ENCODE data around the gene ARF3.

DNA sequence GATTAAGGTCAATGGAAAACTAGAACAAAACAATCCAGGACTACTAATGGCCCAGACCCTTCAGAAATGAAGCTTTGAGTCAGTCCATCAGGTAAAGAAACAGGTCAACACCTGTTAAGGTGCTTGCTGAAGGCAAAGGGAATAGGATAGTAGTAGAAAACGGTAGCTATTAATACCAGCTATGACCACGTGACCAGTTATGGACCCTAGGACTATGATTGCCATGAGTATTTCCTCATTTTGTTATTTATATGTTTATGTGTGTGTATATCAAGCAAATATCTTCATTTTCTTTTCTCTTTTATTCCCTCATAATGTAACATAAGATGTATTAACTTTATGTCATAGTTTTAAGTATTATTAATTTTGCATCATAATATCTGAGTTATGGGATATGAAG lies 57.6 kb downstream of the ARF3 start:
- no peak for TF ChIP-seq CTCF (IDR thresholded peaks at IDR 0.05)
- no peak for TF ChIP-seq EZH2 (IDR thresholded peaks at IDR 0.05; ENCODE audit: borderline replicate concordance, insufficient read depth, low read depth, low read length, poor library complexity, severe bottlenecking)
